Activated CD8-positive, alpha-beta memory T cell treated with anti-CD3 and anti-CD28 coated beads, Interleukin-2, amount 10 ng/mL, durations not matched to agents 7 days and 5 days (primary cell): ENCODE data around the gene LAD1. TPM values are rescaled to one million over a fixed set of nuclear protein-coding genes. Genes with fewer than 3 reads are reported as not detected.

Experiments
- ATAC-seq: fragments of 150-1000 bp; cut with Tn5 transposase; one replicate; pipeline ENCODE4 v1.10.0; 2021; ENCODE audit warnings: moderate library complexity
- CTCF ChIA-PET: fragments of 350-600 bp; sonication (Branson Sonifier 250); formaldehyde crosslinking; loops from one replicate; lab custom pipeline; 2021; ENCODE audit warnings: antibody characterized with exemption; lab: Charles Lee
- DNase-seq: peaks from one replicate; pipeline ENCODE4 v3.0.0-alpha.2; 2020
- H3K27ac Mint-ChIP-seq: one replicate; pipeline ENCODE4 v1.8.0; 2021; ENCODE audit warnings: mild to moderate bottlenecking, mixed read lengths
- H3K27me3 Mint-ChIP-seq: one replicate; pipeline ENCODE4 v1.8.0; 2021; ENCODE audit warnings: mixed read lengths
- H3K36me3 Mint-ChIP-seq: one replicate; pipeline ENCODE4 v1.8.0; 2021; ENCODE audit warnings: mild to moderate bottlenecking, mixed read lengths
- H3K4me1 Mint-ChIP-seq: one replicate; pipeline ENCODE4 v1.8.0; 2021; ENCODE audit warnings: mixed read lengths
- H3K4me3 Mint-ChIP-seq: one replicate; pipeline ENCODE4 v1.8.0; 2021; ENCODE audit warnings: mild to moderate bottlenecking, moderate library complexity, mixed read lengths
- H3K9me3 Mint-ChIP-seq: one replicate; pipeline ENCODE4 v1.8.0; 2022; ENCODE audit warnings: low read depth, mixed read lengths
- total RNA-seq, 2 experiments: library from RNA; stranded (reverse); gene quantifications; one replicate each; pipeline ENCODE4 v1.2.3, GENCODE V29; 2021

LAD1 gene
- total RNA-seq, 2 experiments from 2014 or later: not detected

DNA sequence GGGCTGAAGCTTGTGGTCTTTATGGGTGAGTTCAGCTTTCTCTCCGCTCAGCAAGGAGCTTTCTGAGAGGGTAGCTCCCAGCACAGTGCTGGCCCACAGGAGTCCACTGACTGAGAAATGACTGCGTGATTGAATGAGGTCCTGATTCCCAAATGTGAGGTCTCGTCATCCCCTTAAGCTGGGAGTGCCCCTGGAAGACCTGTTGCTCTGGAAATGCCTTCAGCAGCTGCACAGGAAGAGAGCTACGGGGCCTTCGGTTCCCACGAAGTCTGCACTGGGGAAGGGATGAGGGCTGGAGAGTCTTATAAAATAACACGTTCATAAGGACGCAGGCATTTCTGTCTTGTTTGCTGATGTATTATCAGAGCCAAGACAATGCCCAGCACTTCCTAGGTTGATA is 35.7 kb downstream of the LAD1 start:
- Mint-ChIP-seq H3K4me3 (no peak overlapping the region), H3K27me3 (peaks cover 6% of the 10 kb centered on the region), H3K9me3 (no peaks in the 10 kb centered on the region), H3K4me1 (no peaks in the 10 kb centered on the region), H3K36me3 (no peaks in the 10 kb centered on the region), H3K27ac (no peak overlapping the region)
- ATAC-seq (no peak), DNase-seq (no peak)
- CTCF ChIA-PET: interaction anchor here (0.7 to 2.3 kb wide), 4 partner anchors 27 to 430 kb away, joined by 3 to 6 read pairs (median 4); no protein-coding TSS in a partner anchor

DNA sequence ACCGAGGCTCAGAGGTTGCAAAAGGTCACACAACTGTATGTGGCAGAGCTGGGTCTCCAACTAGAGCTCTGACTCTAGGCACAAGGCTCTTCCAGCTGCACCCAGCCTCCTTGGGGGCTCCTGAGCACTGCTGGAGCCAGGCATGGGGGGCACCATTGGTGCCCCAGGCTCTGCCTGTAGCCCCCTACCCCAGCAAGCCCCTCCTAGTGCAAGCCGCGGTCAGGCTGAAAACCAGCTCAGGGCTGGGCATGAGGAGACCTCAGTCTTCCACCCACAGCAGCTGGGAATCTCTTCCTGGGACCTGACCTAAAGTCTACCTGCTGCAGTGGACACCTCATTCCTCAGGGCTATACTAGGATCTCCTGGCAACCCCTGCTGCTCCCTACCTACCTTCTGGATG is 36.2 kb downstream of the LAD1 start:
- Mint-ChIP-seq H3K27ac (no peak overlapping the region), H3K4me1 (no peaks in the 10 kb centered on the region), H3K36me3 (no peaks in the 10 kb centered on the region), H3K9me3 (no peaks in the 10 kb centered on the region), H3K4me3 (no peak overlapping the region), H3K27me3 (peaks cover 6% of the 10 kb centered on the region)
- DNase-seq: no peak
- ATAC-seq: no peak
- CTCF ChIA-PET: interaction anchor here (0.7 to 4.2 kb wide), 5 partner anchors 27 to 431 kb away, joined by 3 to 20 read pairs (median 4); no protein-coding TSS in a partner anchor

DNA sequence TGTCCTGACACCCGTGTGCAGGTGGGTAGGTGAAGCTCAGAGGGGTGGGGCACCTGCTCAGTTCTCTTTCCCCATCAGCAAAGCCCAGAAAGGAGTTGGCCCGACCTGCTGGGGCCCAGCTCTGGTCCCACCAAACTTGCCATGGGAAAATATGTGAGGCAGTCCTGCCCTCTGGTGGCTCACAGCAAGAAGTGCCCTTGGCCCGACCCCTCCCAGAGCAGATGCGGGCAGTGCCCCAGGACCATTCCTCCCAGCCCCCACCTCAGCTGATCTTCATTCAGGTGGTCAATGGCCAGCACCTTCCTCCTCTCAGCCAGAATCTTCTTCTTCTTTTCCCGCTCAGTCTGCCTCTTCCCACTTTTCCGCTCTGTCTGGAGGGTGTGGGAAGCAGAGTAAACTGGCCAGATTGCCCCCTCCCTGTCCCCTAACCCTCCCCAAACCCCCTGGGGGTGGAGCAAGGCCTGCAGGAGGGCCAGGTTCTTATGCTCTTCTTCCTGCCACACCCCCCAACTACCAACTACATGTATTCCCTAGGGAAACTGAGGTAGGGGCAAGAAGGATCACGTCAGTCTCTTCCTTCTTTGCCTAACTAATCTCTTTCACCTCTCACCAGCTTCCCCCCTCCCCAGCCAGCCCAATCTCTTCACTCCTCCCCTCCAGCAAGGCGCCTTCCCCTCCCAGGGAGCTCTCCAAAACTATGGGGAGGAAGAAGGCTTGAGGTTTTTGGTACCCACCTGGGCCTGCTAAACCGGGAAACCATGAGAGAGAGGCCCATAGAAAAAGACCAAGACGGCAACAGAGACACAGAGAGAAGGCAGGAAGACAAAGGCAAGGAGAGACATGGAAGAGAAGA is 37.2 kb downstream of the LAD1 start:
- Mint-ChIP-seq H3K27me3 (peaks cover 3% of the 10 kb centered on the region), H3K4me1 (no peaks in the 10 kb centered on the region), H3K27ac (no peak overlapping the region), H3K4me3 (no peak overlapping the region), H3K36me3 (no peaks in the 10 kb centered on the region), H3K9me3 (no peaks in the 10 kb centered on the region)
- CTCF ChIA-PET: interaction anchor here (0.8 to 4.2 kb wide), 6 partner anchors 28 to 222 kb away, joined by 3 to 20 read pairs (median 4); no protein-coding TSS in a partner anchor
- ATAC-seq: peak; percentile 40
- DNase-seq: peak; percentile 49

DNA sequence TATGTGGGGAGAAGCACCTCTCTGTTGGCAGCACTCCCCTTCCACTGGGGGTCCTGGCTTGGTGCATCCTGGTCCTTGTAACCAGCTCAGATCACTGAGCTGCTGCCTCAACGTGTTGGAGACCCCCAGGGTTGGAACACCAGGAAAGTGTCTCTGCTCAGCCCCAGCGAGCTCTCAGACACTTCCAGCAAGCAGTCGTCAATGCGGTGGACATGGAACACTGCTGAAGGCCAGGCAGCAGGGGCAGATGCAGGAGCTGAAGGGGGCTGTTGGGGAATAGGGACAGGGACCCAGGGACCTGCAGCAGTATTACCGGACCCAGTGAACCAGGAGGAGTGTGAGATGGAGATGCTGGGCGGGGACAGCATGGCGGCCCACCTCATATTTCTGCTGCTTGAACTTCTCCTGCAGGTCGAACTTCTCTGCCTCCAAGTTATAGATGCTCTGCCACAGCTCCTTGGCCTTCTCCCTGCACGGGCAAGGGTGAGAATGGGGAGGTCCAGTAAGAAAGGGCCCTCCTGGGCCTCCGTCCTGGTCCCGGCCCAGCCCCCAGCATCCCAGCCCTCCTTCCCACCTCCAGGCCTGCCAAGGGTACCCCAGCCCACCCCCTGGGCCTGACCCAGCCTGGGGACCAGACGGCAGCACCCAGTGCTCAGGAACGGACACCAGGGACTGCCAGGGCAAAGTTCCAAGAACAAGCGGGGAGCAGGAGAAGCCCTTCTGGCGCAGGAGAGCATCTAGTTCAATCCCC is 38.0 kb downstream of the LAD1 start:
- no peak overlapping the region for H3K4me3 Mint-ChIP-seq
- CTCF ChIA-PET: interaction anchor here (0.8 to 4.2 kb wide), 6 partner anchors 14 to 221 kb away, joined by 3 to 20 read pairs (median 4); no protein-coding TSS in a partner anchor

DNA sequence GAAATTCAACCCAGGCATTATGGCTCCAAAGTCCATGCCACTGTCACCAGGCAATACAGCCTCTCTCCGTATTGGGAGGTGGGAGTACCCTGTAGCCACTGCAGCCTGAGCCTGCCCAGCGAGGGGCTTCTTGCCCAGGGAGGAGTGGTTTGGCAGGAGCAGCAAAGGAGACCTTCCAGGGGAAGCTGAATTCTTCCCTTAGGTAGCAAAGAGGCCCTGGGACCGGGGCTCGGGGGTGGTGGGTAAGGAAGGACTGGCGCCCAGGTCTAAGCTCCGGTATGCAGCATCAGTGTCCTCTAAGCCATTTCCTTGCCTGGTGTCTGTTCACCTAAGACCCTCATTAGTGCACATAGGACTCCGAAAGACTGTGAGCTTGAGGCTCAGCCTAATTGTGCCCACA is 38.6 kb downstream of the LAD1 start:
- CTCF ChIA-PET: interaction anchor here (0.8 to 4.2 kb wide), 3 partner anchors 13 to 106 kb away, joined by 4 to 20 read pairs (median 9); no protein-coding TSS in a partner anchor
- no peak for ATAC-seq

More for the DNA sequence above, 38.0 kb downstream of the LAD1 start:
- ATAC-seq (no peak), DNase-seq (no peak)
- Mint-ChIP-seq H3K9me3 (no peaks in the 10 kb centered on the region), H3K27ac (no peak overlapping the region), H3K4me1 (no peaks in the 10 kb centered on the region), H3K27me3 (peaks cover 3% of the 10 kb centered on the region), H3K36me3 (no peaks in the 10 kb centered on the region)

DNA sequence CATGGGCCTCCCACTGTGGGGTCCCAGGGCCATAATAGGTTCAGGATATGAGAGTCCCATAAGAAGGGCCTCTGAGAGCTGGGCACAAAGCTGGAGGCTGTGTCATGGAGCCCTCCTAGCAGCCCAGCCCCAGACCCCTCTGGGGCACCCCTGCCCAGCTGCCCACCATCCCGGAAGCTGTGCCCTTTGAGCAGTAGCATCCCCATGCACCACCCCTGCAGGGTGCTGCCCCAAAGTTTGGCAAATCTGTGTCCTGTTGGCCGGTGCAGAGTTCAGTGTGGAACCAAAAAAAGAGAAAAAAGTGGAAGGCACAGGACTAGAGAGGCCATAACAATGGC is 39.3 kb downstream of the LAD1 start:
- peaks cover 3% of the 10 kb centered on the region for H3K27me3 Mint-ChIP-seq
- H3K4me1 Mint-ChIP-seq: no peaks in the 10 kb centered on the region
- no peak overlapping the region for H3K27ac Mint-ChIP-seq
- no peaks in the 10 kb centered on the region for H3K36me3 Mint-ChIP-seq
- ATAC-seq (no peak), DNase-seq (no peak)
- CTCF ChIA-PET: interaction anchor here (3.0 to 4.2 kb wide), 2 partner anchors 13 to 105 kb away, joined by 9 to 20 read pairs; no protein-coding TSS in a partner anchor
- no peak overlapping the region for H3K4me3 Mint-ChIP-seq
- H3K9me3 Mint-ChIP-seq: no peaks in the 10 kb centered on the region

More for the DNA sequence above, 38.6 kb downstream of the LAD1 start:
- no peaks in the 10 kb centered on the region for H3K36me3 Mint-ChIP-seq
- no peaks in the 10 kb centered on the region for H3K9me3 Mint-ChIP-seq
- no peak for DNase-seq
- H3K27me3 Mint-ChIP-seq: peaks cover 3% of the 10 kb centered on the region
- H3K4me1 Mint-ChIP-seq: no peaks in the 10 kb centered on the region
- H3K4me3 Mint-ChIP-seq: no peak overlapping the region
- no peak overlapping the region for H3K27ac Mint-ChIP-seq

DNA sequence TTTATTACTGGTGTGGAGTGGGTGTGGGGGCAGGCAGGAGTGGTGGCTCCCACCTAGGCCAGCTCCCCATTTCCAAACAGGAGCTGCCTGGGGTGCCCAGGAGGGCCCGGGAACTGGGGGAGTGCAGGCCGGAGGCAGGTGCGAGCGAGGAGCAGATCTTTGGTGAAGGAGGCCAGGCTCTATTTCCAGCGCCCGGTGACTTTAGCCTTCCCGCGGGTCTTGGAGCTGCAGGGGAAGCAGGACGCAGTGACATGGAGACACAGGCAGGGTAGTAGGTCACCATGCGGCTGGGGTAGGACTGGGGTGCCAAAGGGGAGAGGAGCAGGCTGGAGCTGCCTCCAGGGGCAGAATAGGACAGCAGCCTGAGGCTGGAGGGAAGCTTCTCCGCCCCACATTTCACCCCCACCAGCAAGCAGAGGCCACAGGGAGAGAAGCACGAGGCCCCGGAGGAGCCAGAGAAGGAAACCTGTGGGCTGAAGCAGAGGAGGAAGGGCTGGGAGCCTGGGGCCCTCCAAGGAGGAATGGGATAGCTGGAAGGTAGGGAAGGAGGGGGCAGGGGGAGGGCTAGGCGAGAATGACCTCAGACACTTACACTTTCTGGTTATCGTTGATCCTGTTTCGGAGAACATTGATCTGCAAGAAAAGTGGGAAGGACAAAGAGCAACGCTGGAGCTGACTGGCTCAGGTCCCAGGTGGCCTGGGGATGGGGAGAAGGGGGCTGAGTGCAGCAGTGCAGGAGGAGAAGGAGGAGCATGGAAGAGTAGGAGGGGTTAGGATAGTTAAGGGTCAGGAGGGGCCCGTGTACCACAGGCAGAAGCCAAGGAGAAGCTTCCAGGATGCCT is 39.9 kb downstream of the LAD1 start:
- ATAC-seq (no peak), DNase-seq (no peak)
- Mint-ChIP-seq H3K27me3 (peaks cover 6% of the 10 kb centered on the region), H3K36me3 (no peaks in the 10 kb centered on the region), H3K27ac (no peak overlapping the region), H3K9me3 (no peaks in the 10 kb centered on the region), H3K4me1 (no peaks in the 10 kb centered on the region), H3K4me3 (no peak overlapping the region)
- CTCF ChIA-PET: interaction anchor here (3.0 to 4.2 kb wide), 2 partner anchors 12 to 105 kb away, joined by 9 to 20 read pairs; no protein-coding TSS in a partner anchor

DNA sequence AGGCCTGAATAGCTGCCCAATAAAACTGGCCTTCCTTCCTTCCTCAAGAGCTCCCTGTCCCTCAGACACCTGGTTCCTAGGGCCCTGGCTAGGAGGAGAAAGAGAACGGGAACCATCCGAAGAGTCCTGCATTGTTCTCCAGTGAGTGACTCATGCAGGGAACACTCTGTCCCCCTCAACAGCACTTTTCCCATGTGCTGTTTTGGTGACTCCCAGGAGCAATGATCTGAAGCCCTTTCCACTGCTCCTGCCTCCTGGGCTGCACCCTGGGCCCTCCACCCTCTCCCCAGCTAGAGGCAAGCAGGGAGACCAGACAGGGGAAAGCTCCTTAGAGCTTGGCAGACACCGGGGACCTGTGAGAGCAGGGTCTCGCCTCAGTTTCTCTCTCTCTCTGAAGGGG is 40.5 kb downstream of the LAD1 start:
- Mint-ChIP-seq H3K27me3 (peaks cover 7% of the 10 kb centered on the region), H3K36me3 (no peaks in the 10 kb centered on the region), H3K4me1 (no peaks in the 10 kb centered on the region), H3K4me3 (no peak overlapping the region), H3K27ac (no peak overlapping the region), H3K9me3 (no peaks in the 10 kb centered on the region)
- no peak for DNase-seq
- CTCF ChIA-PET: interaction anchor here (3.0 to 4.2 kb wide), 2 partner anchors 11 to 104 kb away, joined by 9 to 20 read pairs; no protein-coding TSS in a partner anchor
- ATAC-seq: no peak

DNA sequence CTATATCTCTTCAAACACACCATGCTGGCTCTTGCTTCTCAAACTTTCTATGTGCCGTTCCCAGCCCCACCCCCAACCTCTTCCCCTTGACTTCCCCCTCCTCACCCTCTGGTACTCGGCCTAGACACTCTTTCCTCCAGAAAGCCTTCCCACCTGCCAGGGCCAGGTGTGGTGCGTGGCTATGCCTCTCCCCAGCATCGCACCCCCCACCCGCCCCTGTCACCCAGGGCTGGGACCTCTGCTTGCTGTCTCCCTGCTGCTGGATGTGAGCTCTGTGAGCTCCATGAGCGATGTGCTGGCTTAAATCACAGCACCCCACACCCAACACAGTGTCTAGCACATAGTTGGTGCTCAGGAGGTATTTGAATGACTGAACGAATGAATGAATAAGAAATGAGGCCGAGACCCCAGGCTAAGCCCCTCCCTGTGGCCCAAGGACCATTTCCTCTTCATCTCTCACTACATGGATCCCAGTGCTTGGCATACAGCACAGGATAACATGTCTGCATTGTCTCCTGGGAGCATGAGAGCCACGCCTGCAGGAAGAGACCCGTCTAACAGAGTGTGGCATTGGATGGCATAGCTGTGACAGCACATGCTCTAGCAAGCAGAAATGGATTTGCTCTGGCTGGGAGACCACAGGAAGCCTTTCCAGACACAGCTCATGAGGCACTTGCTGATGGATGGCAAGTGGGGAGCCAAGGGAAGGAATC is 41.3 kb downstream of the LAD1 start:
- ATAC-seq: no peak
- no peaks in the 10 kb centered on the region for H3K36me3 Mint-ChIP-seq
- CTCF ChIA-PET: interaction anchor here (3.0 kb wide), 1 partner anchor 11 kb away, joined by 9 read pairs; no protein-coding TSS in a partner anchor
- no peak overlapping the region for H3K27ac Mint-ChIP-seq
- no peak overlapping the region for H3K4me3 Mint-ChIP-seq
- peaks cover 9% of the 10 kb centered on the region for H3K27me3 Mint-ChIP-seq
- H3K4me1 Mint-ChIP-seq: no peaks in the 10 kb centered on the region
- DNase-seq: no peak
- no peaks in the 10 kb centered on the region for H3K9me3 Mint-ChIP-seq

DNA sequence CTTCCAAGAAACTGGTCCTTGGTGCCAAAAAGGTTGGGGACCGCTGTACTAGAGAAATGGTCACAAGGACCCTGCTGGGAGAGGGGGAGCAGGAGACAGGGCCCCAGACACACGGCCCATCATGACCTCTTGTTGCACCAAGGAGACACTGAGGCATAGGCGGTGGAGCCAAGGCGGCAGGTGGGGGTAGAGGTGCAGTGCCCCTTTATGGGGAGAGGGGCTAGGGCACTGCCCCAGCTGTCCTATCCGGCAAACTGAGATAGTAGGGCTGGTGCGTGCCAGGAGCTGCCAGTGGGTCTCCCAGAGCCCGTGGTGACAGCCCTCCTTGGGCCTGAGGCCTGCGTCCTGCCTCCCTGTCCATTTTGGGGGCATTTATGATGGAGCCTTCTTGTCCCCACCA is 41.9 kb downstream of the LAD1 start:
- DNase-seq (no peak), ATAC-seq (no peak)
- Mint-ChIP-seq H3K27me3 (peaks cover 6% of the 10 kb centered on the region), H3K4me1 (no peaks in the 10 kb centered on the region), H3K4me3 (no peak overlapping the region), H3K36me3 (no peaks in the 10 kb centered on the region), H3K27ac (no peak overlapping the region), H3K9me3 (no peaks in the 10 kb centered on the region)
- CTCF ChIA-PET: no interaction called here

DNA sequence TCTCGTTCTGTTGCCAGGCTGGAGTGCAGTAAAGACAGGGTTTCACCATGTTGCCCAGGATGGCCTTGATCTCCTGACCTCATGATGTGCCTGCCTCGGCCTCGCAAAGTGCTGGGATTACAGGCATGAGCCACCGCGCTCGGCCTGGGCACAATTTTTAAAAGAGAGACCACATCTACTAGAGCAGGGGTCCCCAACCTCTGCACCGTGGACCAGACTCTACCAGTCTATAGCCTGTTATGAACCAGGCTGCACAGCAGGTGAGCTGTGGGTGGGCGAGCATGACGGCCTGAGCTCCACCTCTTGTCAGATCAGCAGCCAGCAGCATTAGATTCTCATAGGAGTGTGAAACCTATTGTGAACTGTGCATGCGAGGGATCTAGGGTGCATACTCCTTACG is 42.4 kb downstream of the LAD1 start:
- H3K9me3 Mint-ChIP-seq: no peaks in the 10 kb centered on the region
- H3K4me1 Mint-ChIP-seq: no peaks in the 10 kb centered on the region
- ATAC-seq: no peak
- CTCF ChIA-PET: no interaction called here
- no peak overlapping the region for H3K27ac Mint-ChIP-seq
- no peak for DNase-seq
- no peaks in the 10 kb centered on the region for H3K36me3 Mint-ChIP-seq
- no peak overlapping the region for H3K4me3 Mint-ChIP-seq
- peaks cover 10% of the 10 kb centered on the region for H3K27me3 Mint-ChIP-seq

DNA sequence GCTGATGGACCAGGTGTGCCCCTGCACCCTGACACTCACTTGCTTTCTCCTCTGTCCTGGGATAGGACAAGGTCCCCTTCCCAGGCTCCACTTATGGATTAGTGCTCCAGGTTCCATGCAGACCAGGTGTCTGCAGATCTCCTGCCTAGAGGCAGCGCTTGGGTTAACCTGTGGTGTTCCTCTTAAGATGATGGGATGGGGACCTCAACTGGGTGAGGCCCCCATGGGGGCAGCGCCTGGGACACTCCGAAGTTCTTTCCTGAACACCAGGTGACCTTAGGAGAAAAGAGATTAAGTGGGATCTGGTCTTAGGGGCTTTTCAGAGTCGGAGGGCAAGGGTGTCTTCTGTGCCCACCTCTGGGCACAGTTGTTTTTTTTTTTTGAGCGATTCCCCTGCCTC is 42.9 kb downstream of the LAD1 start:
- Mint-ChIP-seq H3K27ac (no peak overlapping the region), H3K4me1 (no peaks in the 10 kb centered on the region), H3K4me3 (no peak overlapping the region), H3K36me3 (no peaks in the 10 kb centered on the region), H3K27me3 (peaks cover 10% of the 10 kb centered on the region), H3K9me3 (no peaks in the 10 kb centered on the region)
- CTCF ChIA-PET: interaction anchor here (0.7 kb wide), 1 partner anchor 10 kb away, joined by 3 read pairs; no protein-coding TSS in a partner anchor
- no peak for DNase-seq
- no peak for ATAC-seq
